Kidney (tissue), 14 donors: Measurements from ENCODE around the gene FAT1. TPM values are rescaled to one million over a fixed set of nuclear protein-coding genes. Genes with fewer than 3 reads are reported as not detected.

Source experiments
- DNase-seq, 5 donors: peaks; one replicate each; pipeline ENCODE4 v3.0.0-alpha.2; 2013 to 2020
- FAIRE-seq: peaks from 2 replicates; lab custom pipeline; 2012; peaks lifted over from hg19 to GRCh38; lab: Jason Lieb, UNC
- H3K27ac ChIP-seq, 2 donors: one replicate each; pipeline ENCODE4 v1.7.0; 2013; ENCODE audit warnings: low read depth in 2 of 2, low read length in 2 of 2, inconsistent platforms in 1 of 2
- H3K27me3 ChIP-seq: one replicate; pipeline ENCODE4 v1.7.1; 2013; ENCODE audit warnings: low read length, inconsistent platforms; ENCODE audit not compliant: control insufficient read depth, insufficient read depth
- H3K36me3 ChIP-seq, 3 donors: one replicate each; pipeline versions ENCODE4 v1.7.0 to v1.7.1; 2013; ENCODE audit warnings: low read length in 3 of 3, control low read depth in 1 of 3, inconsistent platforms in 1 of 3; ENCODE audit not compliant: insufficient read depth in 3 of 3, control insufficient read depth in 2 of 3
- H3K4me1 ChIP-seq, 3 donors: one replicate each; pipeline versions ENCODE4 v1.7.0 to v1.7.1; 2013; ENCODE audit warnings: low read length in 3 of 3, inconsistent platforms in 1 of 3, low read depth in 1 of 3; ENCODE audit not compliant: control insufficient read depth in 2 of 3, insufficient read depth in 2 of 3
- H3K4me3 ChIP-seq, 3 donors: one replicate each; pipeline versions ENCODE4 v1.7.0 to v1.8.1; 2013; ENCODE audit warnings: low read length in 3 of 3, control low read depth in 1 of 3, inconsistent platforms in 1 of 3
- H3K9ac ChIP-seq, 3 donors: one replicate each; pipeline versions ENCODE4 v1.7.0 to v1.7.1; 2013; ENCODE audit warnings: low read length in 3 of 3, control low read depth in 1 of 3, inconsistent platforms in 1 of 3
- H3K9me3 ChIP-seq, 3 donors: one replicate each; pipeline versions ENCODE4 v1.7.0 to v1.7.1; 2013; ENCODE audit warnings: low read length in 3 of 3, control low read depth in 1 of 3, inconsistent platforms in 1 of 3; ENCODE audit not compliant: control insufficient read depth in 2 of 3, insufficient read depth in 1 of 3
- intact Hi-C: fragments of 100-400 bp; cut with DNase I; formaldehyde crosslinking; loops from one replicate; pipeline ENCODE4 v1.11.1; 2022
- polyA plus RNA-seq: library from polyadenylated mRNA; stranded (reverse); fragments of 350-450 nt; fragmentation: Illumina TruSeq; extraction: RNeasy Lipid Tissue Mini Kit (QIAGEN cat#74804); gene quantifications from one replicate; pipeline ENCODE4 v1.2.3, GENCODE V29; 2014; ENCODE audit warnings: low read depth, low replicate concordance; ENCODE audit not compliant: insufficient read depth
- total RNA-seq: library from RNA; stranded (reverse); fragmentation: NEBNext Ultra II Directional; extraction: Animal tissue kit (Norgen Biotek cat#: 25700); gene quantifications from one replicate; pipeline ENCODE4 v1.2.1, GENCODE V29; 2021
- TF ChIP-seq, protein P1 (sequence below): IDR thresholded peaks from 3 replicates; pipeline ENCODE4 v1.5.1; 2012; ENCODE audit warnings: mild to moderate bottlenecking, moderate library complexity, borderline replicate concordance; ENCODE audit not compliant: insufficient read depth; ENCODE audit errors: extremely low read depth
- donor health status: control.
- donor health status: control.
- donor health status: control.
- donor health status: control.
- donor health status: control.
- donor health status: DM: yes; HTN: yes; CAD: no.
- donor health status: Normal renal cell carcinoma (clear cell type).

Gene FAT1
- total and polyA plus RNA-seq, 2 donors from 2014 or later: 62.2 to 254 TPM

DNA sequence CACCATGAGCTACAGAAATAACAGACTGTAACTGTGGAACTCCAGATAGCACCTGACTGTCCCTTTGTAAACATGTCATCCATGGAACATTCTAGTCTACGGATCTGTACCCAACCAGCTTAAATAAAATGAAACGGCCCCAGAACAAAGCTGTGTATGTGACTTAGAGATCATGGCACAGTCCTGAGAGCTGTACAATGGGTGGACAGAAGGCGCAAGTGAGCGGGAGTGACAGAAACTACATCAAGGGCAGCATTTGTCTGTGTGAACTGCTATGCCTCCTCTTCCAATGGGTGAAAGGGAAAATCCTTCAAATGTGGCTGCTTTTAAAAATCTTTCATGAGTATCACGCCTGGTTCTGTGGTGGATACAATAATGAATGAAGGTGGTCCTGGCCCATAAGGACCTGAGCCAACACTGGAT, 72.5 kb downstream of the FAT1 start:
- Histone ChIP-seq H3K4me3 (peak overlapping the region in 1 of 3 donors; percentile 21), H3K27ac (no peak overlapping the region), H3K9ac (no peak overlapping the region), H3K36me3 (peaks cover 0 to 3% (median 0%) of the 10 kb centered on the region in 3 donors), H3K9me3 (no peaks in the 10 kb centered on the region), H3K4me1 (peaks cover 0 to 4% (median 3%) of the 10 kb centered on the region in 3 donors), H3K27me3 (no peaks in the 10 kb centered on the region)
- TF ChIP-seq, protein P1, sequence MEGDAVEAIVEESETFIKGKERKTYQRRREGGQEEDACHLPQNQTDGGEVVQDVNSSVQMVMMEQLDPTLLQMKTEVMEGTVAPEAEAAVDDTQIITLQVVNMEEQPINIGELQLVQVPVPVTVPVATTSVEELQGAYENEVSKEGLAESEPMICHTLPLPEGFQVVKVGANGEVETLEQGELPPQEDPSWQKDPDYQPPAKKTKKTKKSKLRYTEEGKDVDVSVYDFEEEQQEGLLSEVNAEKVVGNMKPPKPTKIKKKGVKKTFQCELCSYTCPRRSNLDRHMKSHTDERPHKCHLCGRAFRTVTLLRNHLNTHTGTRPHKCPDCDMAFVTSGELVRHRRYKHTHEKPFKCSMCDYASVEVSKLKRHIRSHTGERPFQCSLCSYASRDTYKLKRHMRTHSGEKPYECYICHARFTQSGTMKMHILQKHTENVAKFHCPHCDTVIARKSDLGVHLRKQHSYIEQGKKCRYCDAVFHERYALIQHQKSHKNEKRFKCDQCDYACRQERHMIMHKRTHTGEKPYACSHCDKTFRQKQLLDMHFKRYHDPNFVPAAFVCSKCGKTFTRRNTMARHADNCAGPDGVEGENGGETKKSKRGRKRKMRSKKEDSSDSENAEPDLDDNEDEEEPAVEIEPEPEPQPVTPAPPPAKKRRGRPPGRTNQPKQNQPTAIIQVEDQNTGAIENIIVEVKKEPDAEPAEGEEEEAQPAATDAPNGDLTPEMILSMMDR: no peak
- no peak for FAIRE-seq
- intact Hi-C loops: no loop called here
- no peak for DNase-seq

DNA sequence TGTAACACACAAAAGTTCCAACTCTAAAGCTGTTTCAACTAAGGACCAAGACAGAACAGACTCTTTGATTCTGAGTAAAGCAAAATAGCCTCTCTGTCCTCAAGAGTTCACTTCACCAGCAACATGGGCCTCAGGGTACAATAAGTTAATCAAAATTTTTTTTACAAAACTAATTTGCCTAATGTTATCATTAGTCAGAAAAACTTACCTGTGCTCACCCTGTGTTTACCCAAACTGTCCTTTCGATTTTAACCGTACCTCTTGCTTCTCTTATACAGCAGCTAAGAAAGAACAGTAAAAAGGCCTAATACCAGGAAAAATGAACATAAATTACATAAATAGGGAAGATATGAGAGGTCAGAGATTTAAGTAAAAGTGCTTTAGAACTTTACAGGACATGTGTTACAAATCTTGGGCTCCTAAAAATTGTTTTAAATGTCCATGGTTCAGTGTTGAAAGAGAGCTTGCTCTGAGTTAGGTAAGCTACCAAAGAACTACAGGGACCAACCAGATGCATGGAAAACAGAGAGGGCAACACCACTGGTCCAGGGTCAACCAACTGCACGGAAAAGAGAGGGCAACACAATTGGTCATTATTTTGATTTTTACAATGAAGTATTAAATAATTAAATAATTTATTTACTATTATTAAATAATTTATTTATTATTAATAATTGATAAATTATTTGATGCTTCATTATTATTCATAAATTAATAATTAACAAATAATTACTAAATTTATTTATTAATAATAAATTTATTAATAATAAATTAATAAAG, 73.1 kb downstream of the FAT1 start:
- H3K4me3 ChIP-seq: no peak overlapping the region
- peak; percentile 85 for FAIRE-seq
- TF ChIP-seq, protein P1: no peak
- no peaks in the 10 kb centered on the region for H3K9me3 ChIP-seq
- no peak for DNase-seq
- H3K27ac ChIP-seq: no peak overlapping the region
- intact Hi-C loops: no loop called here
- H3K4me1 ChIP-seq: peaks cover 0 to 4% (median 3%) of the 10 kb centered on the region in 3 donors
- H3K9ac ChIP-seq: no peak overlapping the region
- no peaks in the 10 kb centered on the region for H3K27me3 ChIP-seq
- H3K36me3 ChIP-seq: peaks cover 0 to 3% (median 0%) of the 10 kb centered on the region in 3 donors

DNA sequence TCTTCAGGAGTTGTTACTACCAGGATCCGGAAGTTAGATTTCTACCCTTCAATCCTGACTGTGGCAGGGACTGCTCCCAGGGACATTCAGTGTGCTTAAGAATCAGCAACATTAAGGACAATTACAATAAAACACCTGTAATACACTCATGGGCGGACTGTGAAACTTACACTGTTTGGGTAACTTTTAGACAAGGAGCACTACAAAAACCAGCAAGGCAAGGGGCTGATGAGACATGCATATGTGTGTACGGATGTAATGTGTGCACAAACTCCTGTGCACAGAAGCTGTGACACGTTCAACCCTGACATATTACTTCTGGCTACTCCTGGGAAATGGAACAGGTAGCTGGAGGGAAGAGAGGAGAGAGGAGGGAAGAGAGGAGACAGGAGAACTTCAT, 75.8 kb downstream of the FAT1 start:
- Histone ChIP-seq H3K36me3 (peaks cover 0 to 3% (median 0%) of the 10 kb centered on the region in 3 donors), H3K4me3 (no peak overlapping the region), H3K4me1 (peaks cover 4 to 11% (median 6%) of the 10 kb centered on the region in 3 donors), H3K9me3 (no peaks in the 10 kb centered on the region), H3K9ac (no peak overlapping the region), H3K27ac (no peak overlapping the region), H3K27me3 (no peaks in the 10 kb centered on the region)
- intact Hi-C loops: no loop called here
- no peak for DNase-seq
- FAIRE-seq: no peak
- TF ChIP-seq, protein P1: no peak
